Small intestine (tissue), 7 donors: ENCODE results near the gene ROR1. TPM values are rescaled to one million over a fixed set of nuclear protein-coding genes. Genes with fewer than 3 reads are reported as not detected.

Experiments used
- DNase-seq, 2 donors: peaks; one replicate each; pipeline versions ENCODE4 v3.0.0 to v3.0.0-alpha.2; 2013
- FAIRE-seq: peaks from 2 replicates; lab custom pipeline; 2012; peaks lifted over from hg19 to GRCh38; lab: Jason Lieb, UNC
- H3K27ac ChIP-seq, 3 donors: one replicate each; pipeline ENCODE4 v1.5.1; 2013; ENCODE audit warnings: low read length in 2 of 3, mild to moderate bottlenecking in 2 of 3, control low read depth in 1 of 3, inconsistent platforms in 1 of 3, low read depth in 1 of 3, moderate library complexity in 1 of 3
- H3K27me3 ChIP-seq, 3 donors: one replicate each; pipeline ENCODE4 v1.6.1; 2013; ENCODE audit warnings: low read length in 3 of 3, inconsistent platforms in 1 of 3; ENCODE audit not compliant: control insufficient read depth in 3 of 3, insufficient read depth in 3 of 3
- H3K36me3 ChIP-seq, 3 donors: one replicate each; pipeline ENCODE4 v1.6.1; 2013; ENCODE audit warnings: low read length in 3 of 3, inconsistent platforms in 1 of 3, low read depth in 1 of 3, mild to moderate bottlenecking in 1 of 3, moderate library complexity in 1 of 3; ENCODE audit not compliant: control insufficient read depth in 3 of 3, insufficient read depth in 2 of 3
- H3K4me1 ChIP-seq, 3 donors: one replicate each; pipeline ENCODE4 v1.6.1; 2013; ENCODE audit warnings: low read length in 2 of 3, inconsistent platforms in 1 of 3, low read depth in 1 of 3, mild to moderate bottlenecking in 1 of 3, moderate library complexity in 1 of 3; ENCODE audit not compliant: control insufficient read depth in 3 of 3, insufficient read depth in 2 of 3
- H3K4me3 ChIP-seq, 3 donors: one replicate each; pipeline ENCODE4 v1.5.1; 2013; ENCODE audit warnings: low read length in 3 of 3, control low read depth in 1 of 3, inconsistent platforms in 1 of 3, low read depth in 1 of 3, mild to moderate bottlenecking in 1 of 3, moderate library complexity in 1 of 3
- H3K9me3 ChIP-seq, 2 donors: one replicate each; pipeline ENCODE4 v1.6.1; 2013; ENCODE audit warnings: low read depth in 1 of 2, low read length in 1 of 2; ENCODE audit not compliant: control insufficient read depth in 2 of 2, insufficient read depth in 1 of 2
- WGBS, 3 donors: extraction: QIAGEN DNeasy Blood & Tissue Kit; methylation state at CpG; one replicate each; pipeline ENCODE4 v1.1.7; 2013; 5-methylcytosine and 5-hydroxymethylcytosine counted together
- polyA plus RNA-seq, 4 donors: library from polyadenylated mRNA; stranded (reverse) in 3 of 4; unstranded in 1 of 4; fragments of 200-250 nt in 3 of 4; fragments of 120-200 nt in 1 of 4; gene quantifications; one replicate each; pipeline versions ENCODE4 v1.2.1 to v1.2.3, GENCODE V29; 2013
- donor health status: healthy with polysubstance abuse.
- donor health status: control.
- donor health status: control.
- donor health status: Bipolar disorder and iron deficiency.
- donor health status: healthy.

ROR1 gene
- polyA plus RNA-seq, 4 donors: 0.22 to 3.6 (median 3.2) TPM; not detected in 1

GRCh38 chr1:63748641-63749040 is 25.2 kb upstream of the ROR1 start:
- Histone ChIP-seq H3K4me1 (no peaks in the 10 kb centered on the region), H3K36me3 (no peaks in the 10 kb centered on the region), H3K27ac (no peak overlapping the region), H3K9me3 (no peaks in the 10 kb centered on the region), H3K27me3 (peaks cover 0 to 3% (median 2%) of the 10 kb centered on the region in 3 donors), H3K4me3 (no peak overlapping the region)
- WGBS, 3 donors: 86 to 88% (median 88%) methylated on average over 5 of the region's 5 CpGs
- no peak for FAIRE-seq
- DNase-seq: no peak

- WGBS, 3 donors: 68 to 88% (median 76%) methylated on average over 3 of the region's 3 CpGs
- no peaks in the 10 kb centered on the region for H3K4me1 ChIP-seq
- no peak overlapping the region for H3K27ac ChIP-seq
- H3K4me3 ChIP-seq: no peak overlapping the region
- FAIRE-seq: no peak
- no peaks in the 10 kb centered on the region for H3K9me3 ChIP-seq
- peaks cover 0 to 3% (median 0%) of the 10 kb centered on the region in 3 donors for H3K27me3 ChIP-seq
- no peak for DNase-seq
- no peaks in the 10 kb centered on the region for H3K36me3 ChIP-seq
Measured at GRCh38 chr1:63750721-63751120, 23.1 kb upstream of the ROR1 start.

DNA sequence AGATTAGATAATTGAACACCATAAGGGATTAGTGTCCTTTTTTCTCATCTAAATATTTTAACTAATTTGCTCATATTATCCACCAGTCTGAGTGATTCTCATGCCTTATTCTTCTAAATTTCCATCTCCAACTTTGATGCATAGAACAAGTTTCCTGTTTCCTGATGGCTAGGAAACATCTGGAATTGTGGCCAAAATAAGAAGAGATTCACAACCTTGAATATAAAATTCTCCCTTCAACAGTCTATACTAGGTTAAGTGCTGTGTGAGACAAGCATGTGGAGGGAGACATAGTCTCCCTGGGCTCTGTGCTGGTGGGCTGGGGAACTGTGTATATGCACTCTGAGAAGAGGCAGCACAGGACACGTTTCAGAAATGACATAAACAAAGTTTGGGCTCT is 21.6 kb upstream of the ROR1 start:
- Histone ChIP-seq H3K36me3 (no peaks in the 10 kb centered on the region), H3K4me3 (no peak overlapping the region), H3K9me3 (no peaks in the 10 kb centered on the region), H3K27me3 (peaks cover 0 to 3% (median 0%) of the 10 kb centered on the region in 3 donors), H3K27ac (no peak overlapping the region), H3K4me1 (no peaks in the 10 kb centered on the region)
- DNase-seq (no peak), FAIRE-seq (no peak)
- WGBS, 3 donors: 21 to 69% (median 45%) methylated on average over 1 of the region's 1 CpG

GRCh38 chr1:63753591-63753990 is 20.2 kb upstream of the ROR1 start:
- FAIRE-seq (no peak), DNase-seq (no peak)
- no peaks in the 10 kb centered on the region for H3K9me3 ChIP-seq
- H3K27ac ChIP-seq: no peak overlapping the region
- peaks cover 0 to 2% (median 0%) of the 10 kb centered on the region in 3 donors for H3K4me1 ChIP-seq
- H3K4me3 ChIP-seq: no peak overlapping the region
- H3K36me3 ChIP-seq: no peaks in the 10 kb centered on the region
- peaks cover 0 to 3% (median 0%) of the 10 kb centered on the region in 3 donors for H3K27me3 ChIP-seq
- 63 to 72% (median 66%) methylated on average over 6 of the region's 6 CpGs for WGBS, 3 donors

DNA sequence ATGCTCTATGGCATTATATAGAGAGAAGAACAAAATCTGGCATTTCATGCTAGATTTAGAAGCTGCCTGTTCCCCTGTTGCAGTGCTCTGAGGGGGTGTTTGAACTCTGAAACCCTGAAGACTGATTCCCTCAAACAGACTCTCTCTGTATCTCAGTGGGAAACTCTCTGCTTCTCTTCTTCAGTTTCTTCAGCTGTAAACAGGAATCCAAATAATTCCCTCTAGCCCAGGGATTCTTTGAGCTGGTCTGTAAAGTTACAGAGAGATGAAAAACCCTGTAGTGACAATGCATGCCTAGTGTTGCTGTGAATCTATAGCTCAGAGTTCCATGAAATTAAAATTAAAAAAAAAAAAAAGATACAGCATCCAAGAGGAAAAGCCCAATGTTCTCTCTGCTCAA is 17.0 kb upstream of the ROR1 start:
- Histone ChIP-seq H3K36me3 (no peaks in the 10 kb centered on the region), H3K9me3 (no peaks in the 10 kb centered on the region), H3K27me3 (no peaks in the 10 kb centered on the region), H3K4me1 (peaks cover 0 to 8% (median 2%) of the 10 kb centered on the region in 3 donors), H3K27ac (no peak overlapping the region), H3K4me3 (no peak overlapping the region)
- no peak for FAIRE-seq
- DNase-seq: no peak

DNA sequence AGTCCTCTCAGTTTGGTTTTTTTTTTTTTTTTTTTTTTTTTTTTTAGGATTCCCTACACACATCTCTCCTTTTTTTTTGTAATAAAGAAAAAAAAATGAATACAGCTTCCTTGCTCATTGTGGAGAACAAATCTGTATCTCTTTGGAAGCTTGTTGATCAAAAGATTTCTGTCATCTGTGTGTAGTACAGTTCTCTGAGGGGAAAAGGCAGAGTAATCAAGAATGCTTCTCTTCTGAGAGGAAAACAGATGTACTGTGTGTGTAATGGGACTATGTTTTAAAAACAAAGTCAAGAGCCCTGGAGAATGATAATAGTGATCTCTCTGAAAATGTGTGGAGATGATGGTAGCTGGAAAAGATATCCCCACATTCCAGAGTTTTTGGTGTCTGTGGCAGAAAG is 16.5 kb upstream of the ROR1 start:
- no peak for FAIRE-seq
- no peaks in the 10 kb centered on the region for H3K9me3 ChIP-seq
- H3K36me3 ChIP-seq: no peaks in the 10 kb centered on the region

GRCh38 chr1:63758791-63759190 is 15.0 kb upstream of the ROR1 start:
- no peaks in the 10 kb centered on the region for H3K36me3 ChIP-seq
- no peak overlapping the region for H3K4me3 ChIP-seq
- peaks cover 0 to 8% (median 2%) of the 10 kb centered on the region in 3 donors for H3K4me1 ChIP-seq
- no peaks in the 10 kb centered on the region for H3K27me3 ChIP-seq
- no peak for FAIRE-seq
- whole genome bisulfite sequencing, 3 donors: 10 to 47% (median 25%) methylated on average over 6 of the region's 6 CpGs
- H3K9me3 ChIP-seq: no peaks in the 10 kb centered on the region
- DNase-seq: peak; percentile 58 to 70
- no peak overlapping the region for H3K27ac ChIP-seq

More for the DNA sequence above, 16.5 kb upstream of the ROR1 start:
- Histone ChIP-seq H3K4me1 (peaks cover 0 to 8% (median 2%) of the 10 kb centered on the region in 3 donors), H3K27me3 (no peaks in the 10 kb centered on the region), H3K4me3 (no peak overlapping the region), H3K27ac (no peak overlapping the region)
- no peak for DNase-seq

GRCh38 chr1:63759778-63760177 is 14.0 kb upstream of the ROR1 start:
- Histone ChIP-seq H3K9me3 (no peaks in the 10 kb centered on the region), H3K27me3 (no peaks in the 10 kb centered on the region), H3K4me3 (no peak overlapping the region), H3K27ac (no peak overlapping the region), H3K36me3 (no peaks in the 10 kb centered on the region), H3K4me1 (peaks cover 0 to 8% (median 2%) of the 10 kb centered on the region in 3 donors)
- FAIRE-seq: no peak
- DNase-seq: no peak

GRCh38 chr1:63770381-63770780 is 3.4 kb upstream of the ROR1 start:
- Histone ChIP-seq H3K36me3 (no peaks in the 10 kb centered on the region), H3K4me3 (no peak overlapping the region), H3K4me1 (peaks cover 2 to 25% (median 4%) of the 10 kb centered on the region in 3 donors), H3K9me3 (no peaks in the 10 kb centered on the region), H3K27me3 (peaks cover 0 to 4% (median 0%) of the 10 kb centered on the region in 3 donors), H3K27ac (no peak overlapping the region)
- 39 to 70% (median 58%) methylated on average over 1 of the region's 1 CpG for WGBS, 3 donors
- DNase-seq (no peak), FAIRE-seq (no peak)
